Measurements from ENCODE around the gene MPP1. TPM values are rescaled to one million over a fixed set of nuclear protein-coding genes. Genes with fewer than 3 reads are reported as not detected.

The MPP1 gene
- total and polyA plus RNA-seq, 5 donors, result 20.4 to 42.7 (median 34.1) TPM

DNA sequence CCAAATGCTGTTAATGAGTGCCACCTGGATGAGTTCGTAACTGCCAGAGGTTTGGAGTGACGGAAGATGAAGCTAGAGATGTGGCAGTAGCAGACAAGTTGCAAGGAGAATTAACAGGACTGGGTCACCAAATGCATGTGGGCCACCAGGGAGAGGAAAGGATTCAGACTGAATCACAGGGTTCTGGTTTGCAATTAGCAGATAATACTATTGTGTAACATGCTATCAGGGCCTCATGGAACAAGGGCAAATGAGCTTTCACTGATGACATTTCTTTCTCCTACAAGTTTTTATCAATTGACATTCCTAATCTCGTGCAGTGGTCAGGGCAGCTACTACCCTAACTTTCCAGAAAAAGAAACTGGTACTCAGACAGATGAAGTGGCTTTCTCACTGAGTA is 75.8 kb downstream of the MPP1 start:
- Histone ChIP-seq H3K4me3 (ENCODE audit: low read length) (no peak overlapping the region), H3K4me1 (ENCODE audit: control insufficient read depth, insufficient read depth, low read length) (peaks cover 32% of the 10 kb centered on the region), H3K27ac (ENCODE audit: low read length) (peak overlapping the region; percentile 92), H3K9me3 (ENCODE audit: control insufficient read depth, low read length) (no peaks in the 10 kb centered on the region), H3K27me3 (ENCODE audit: control insufficient read depth, insufficient read depth) (no peaks in the 10 kb centered on the region)
- DNase-seq, result no peak
- ATAC-seq, result peak; percentile 44 to 45
- intact Hi-C loops (cut with DNase I), result no loop called here
- 31% methylated on average over 3 of the region's 3 CpGs for WGBS

Other genes with a start within 250 kb of the MPP1 start
- gene CTAG1A, start 220.4 kb downstream of the MPP1 start, total RNA-seq, result not detected
- not detected for gene CTAG1A, start 220.4 kb downstream of the MPP1 start, polyA plus RNA-seq
- gene CTAG1B, start 186.2 kb downstream of the MPP1 start, total RNA-seq, result not detected
- not detected for gene CTAG1B, start 186.2 kb downstream of the MPP1 start, polyA plus RNA-seq
- not detected for gene CTAG2, start 151.9 kb downstream of the MPP1 start, total RNA-seq
- not detected for gene CTAG2, start 151.9 kb downstream of the MPP1 start, polyA plus RNA-seq
- gene GAB3, start 54.4 kb downstream of the MPP1 start, total RNA-seq, result 10 to 100 TPM in 3 of 4 donors, 1 to 10 TPM in 1; 7.8 to 14.4 (median 11.4) TPM
- 4.7 TPM for gene GAB3, start 54.4 kb downstream of the MPP1 start, polyA plus RNA-seq
- 10 to 100 TPM; 18.7 to 27.0 (median 21.4) TPM for gene DKC1, start 42.6 kb downstream of the MPP1 start, total RNA-seq
- 14.0 TPM for gene DKC1, start 42.6 kb downstream of the MPP1 start, polyA plus RNA-seq
- not detected for gene SMIM9, start 29.2 kb upstream of the MPP1 start, total RNA-seq
- not detected for gene SMIM9, start 29.2 kb upstream of the MPP1 start, polyA plus RNA-seq
- gene F8A1, start 80.9 kb upstream of the MPP1 start, total RNA-seq, result 10 to 100 TPM; 12.9 to 33.4 (median 20.8) TPM
- gene F8A1, start 80.9 kb upstream of the MPP1 start, polyA plus RNA-seq, result 25.3 TPM
- 10 to 100 TPM; 34.7 to 98.8 (median 56.3) TPM for gene F8, start 217.2 kb upstream of the MPP1 start, total RNA-seq
- gene F8, start 217.2 kb upstream of the MPP1 start, polyA plus RNA-seq, result 72.9 TPM
- gene FUNDC2, start 221.4 kb upstream of the MPP1 start, total RNA-seq, result 100 to 1,000 TPM; 262 to 345 (median 281) TPM
- gene FUNDC2, start 221.4 kb upstream of the MPP1 start, polyA plus RNA-seq, result 384 TPM

Data from right cardiac atrium (tissue), 5 donors.